ENCODE data around the gene LAMC1. TPM values are rescaled to one million over a fixed set of nuclear protein-coding genes. Genes with fewer than 3 reads are reported as not detected.
A peak's percentile ranks its signal among the peaks of the same experiment; 100 is the strongest.

The LAMC1 gene
- total RNA-seq, 1 experiment from 2014 or later, result 61.2 TPM

- no peak for TF ChIP-seq EZH2phosphoT487 (IDR thresholded peaks at IDR 0.05; ENCODE audit: borderline replicate concordance)
- TF ChIP-seq SP1 (IDR thresholded peaks at IDR 0.05; ENCODE audit: low read depth), result peak; percentile 90
- peak; percentile 51; the same call in 1 of the 2 replicates for TF ChIP-seq SIN3A (IDR thresholded peaks at IDR 0.05; ENCODE audit: low read depth)
- TF ChIP-seq RAD21 (IDR thresholded peaks at IDR 0.05; ENCODE audit: low read depth), result peak; percentile 27; the same call in 1 of the 2 replicates
- no peak for TF ChIP-seq ZNF274 (IDR thresholded peaks at IDR 0.05; ENCODE audit: low read depth, low read length)
- peak; percentile 85 for TF ChIP-seq JUND (IDR thresholded peaks at IDR 0.05)
- TF ChIP-seq REST (IDR thresholded peaks at IDR 0.05; ENCODE audit: low read depth), result no peak
- no peak for TF ChIP-seq ELF1 (IDR thresholded peaks at IDR 0.05; ENCODE audit: borderline replicate concordance, low read depth)
- TF ChIP-seq POLR2AphosphoS5 (IDR thresholded peaks at IDR 0.05; ENCODE audit: low read depth, low read length), result no peak
- no peak for TF ChIP-seq POLR2A (IDR thresholded peaks at IDR 0.05; ENCODE audit: borderline replicate concordance, extremely low read depth, insufficient read depth, insufficient read length)
Measured at GRCh38 chr1:182990413-182991144, 32.6 kb upstream of the LAMC1 start (continued).

- Histone ChIP-seq H3K27ac (ENCODE audit: low read depth, low read length) (no peak overlapping the region), H3K4me2 (ENCODE audit: low read length) (no peak overlapping the region), H3K4me1 (ENCODE audit: control insufficient read depth in 1 of 2, insufficient read depth in 2 of 2, low read length in 2 of 2) (peaks cover 0 to 29% of the 10 kb centered on the region in 2 experiments; a peak in 2 of 4 replicates), H4K20me1 (ENCODE audit: insufficient read depth) (no peaks in the 10 kb centered on the region), H3K36me3 (ENCODE audit: control insufficient read depth in 1 of 2, insufficient read depth in 2 of 2, low read length in 2 of 2) (no peaks in the 10 kb centered on the region), H3K9ac (ENCODE audit: low read length) (no peak overlapping the region), H2AFZ (ENCODE audit: low read depth, low read length, poor library complexity, severe bottlenecking) (peak overlapping the region; percentile 59), H3K9me3 (ENCODE audit: control insufficient read depth in 1 of 2, insufficient read depth in 1 of 2, low read depth in 1 of 2, low read length in 2 of 2) (no peaks in the 10 kb centered on the region), H3K9me2 (ENCODE audit: insufficient read depth) (no peaks in the 10 kb centered on the region), H3K79me2 (ENCODE audit: insufficient read depth, low read length) (no peaks in the 10 kb centered on the region), H3K27me3 (ENCODE audit: insufficient read depth, low read length) (no peaks in the 10 kb centered on the region), H3K4me3 (replicated peaks in 1 of 2; ENCODE audit: low read depth in 1 of 2, low read length in 2 of 2) (no peak overlapping the region)
- no peak for DNase-seq (ENCODE audit: low read depth, low spot score)
- no TSS peak for BruUV-seq (replicated peaks)
- POLR2A ChIA-PET, result no interaction called here
- RAD21 ChIA-PET (ENCODE audit: low non-redundant PET in 1 of 2, low total read pairs in 2 of 2, uncharacterized antibody in 2 of 2, unreplicated experiment in 2 of 2), result no interaction called here
- CTCF ChIA-PET, result no interaction called here
- intact Hi-C loops (cut with micrococcal nuclease), result no loop called here
- no peak for ATAC-seq
- TF ChIP-seq EZH2phosphoT487 (IDR thresholded peaks at IDR 0.05; ENCODE audit: borderline replicate concordance) (no peak), ELF1 (IDR thresholded peaks at IDR 0.05; ENCODE audit: borderline replicate concordance, low read depth) (no peak), FOSL1 (IDR thresholded peaks at IDR 0.05; ENCODE audit: low read depth) (no peak), YY1 (IDR thresholded peaks at IDR 0.05; ENCODE audit: extremely low read depth, insufficient replicate concordance, low read depth, low read length) (no peak), POLR2A (IDR thresholded peaks at IDR 0.05; ENCODE audit: borderline replicate concordance, extremely low read depth, insufficient read depth, insufficient read length) (no peak), TCF7L2 (IDR thresholded peaks at IDR 0.05; ENCODE audit: borderline replicate concordance, extremely low read depth, insufficient read depth, insufficient read length) (no peak), SIN3A (IDR thresholded peaks at IDR 0.05; ENCODE audit: low read depth) (no peak), SRF (IDR thresholded peaks at IDR 0.05; ENCODE audit: low read depth) (no peak), ZNF274 (IDR thresholded peaks at IDR 0.05; ENCODE audit: low read depth, low read length) (no peak), RAD21 (IDR thresholded peaks at IDR 0.05; ENCODE audit: low read depth) (no peak), JUND (IDR thresholded peaks at IDR 0.05) (no peak), EGR1 (IDR thresholded peaks at IDR 0.05; ENCODE audit: low read depth) (no peak), ZBTB33 (IDR thresholded peaks at IDR 0.05; ENCODE audit: extremely low read depth, insufficient replicate concordance, low read length) (no peak), EZH2 (IDR thresholded peaks at IDR 0.05) (no peak), CBX3 (IDR thresholded peaks at IDR 0.05; ENCODE audit: low read depth) (no peak)
Measured at GRCh38 chr1:182993746-182994145, 29.5 kb upstream of the LAMC1 start.

Data from HCT116 (cell line).